Adrenal gland (tissue), 5 donors: ENCODE data around the gene HCRTR1.

Source experiments
- POLR2A ChIP-seq, 2 donors: fragments of 450-650 bp; IDR thresholded peaks; one replicate each; pipeline ENCODE4 v1.6.1; 2017; ENCODE audit warnings: antibody characterized with exemption in 2 of 2, mild to moderate bottlenecking in 2 of 2, moderate library complexity in 1 of 2
- TF ChIP-seq, protein P1 (sequence below), 6 experiments: fragments of 450-650 bp in 4 of 6; fragments of 200-600 bp in 2 of 6; sonication (generic) in 1 of 6; IDR thresholded peaks; 1 replicate in 5 of 6; 2 replicates in 1 of 6; pipeline versions ENCODE4 v1.5.1 to v1.8.0; 2016 to 2021; ENCODE audit warnings: antibody characterized with exemption in 6 of 6, mild to moderate bottlenecking in 2 of 6, moderate library complexity in 1 of 6
- donor health status: DM: no; HTN: no; CAD: no.

GRCh38 chr1:31615939-31616338, 1.6 kb upstream of the HCRTR1 start:
- TF ChIP-seq POLR2A (IDR thresholded peaks at IDR 0.05): no peak
- TF ChIP-seq, protein P1, sequence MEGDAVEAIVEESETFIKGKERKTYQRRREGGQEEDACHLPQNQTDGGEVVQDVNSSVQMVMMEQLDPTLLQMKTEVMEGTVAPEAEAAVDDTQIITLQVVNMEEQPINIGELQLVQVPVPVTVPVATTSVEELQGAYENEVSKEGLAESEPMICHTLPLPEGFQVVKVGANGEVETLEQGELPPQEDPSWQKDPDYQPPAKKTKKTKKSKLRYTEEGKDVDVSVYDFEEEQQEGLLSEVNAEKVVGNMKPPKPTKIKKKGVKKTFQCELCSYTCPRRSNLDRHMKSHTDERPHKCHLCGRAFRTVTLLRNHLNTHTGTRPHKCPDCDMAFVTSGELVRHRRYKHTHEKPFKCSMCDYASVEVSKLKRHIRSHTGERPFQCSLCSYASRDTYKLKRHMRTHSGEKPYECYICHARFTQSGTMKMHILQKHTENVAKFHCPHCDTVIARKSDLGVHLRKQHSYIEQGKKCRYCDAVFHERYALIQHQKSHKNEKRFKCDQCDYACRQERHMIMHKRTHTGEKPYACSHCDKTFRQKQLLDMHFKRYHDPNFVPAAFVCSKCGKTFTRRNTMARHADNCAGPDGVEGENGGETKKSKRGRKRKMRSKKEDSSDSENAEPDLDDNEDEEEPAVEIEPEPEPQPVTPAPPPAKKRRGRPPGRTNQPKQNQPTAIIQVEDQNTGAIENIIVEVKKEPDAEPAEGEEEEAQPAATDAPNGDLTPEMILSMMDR (IDR thresholded peaks at IDR 0.05): no peak
